ENCODE results near the gene R3HDM2.

Gene R3HDM2

DNA sequence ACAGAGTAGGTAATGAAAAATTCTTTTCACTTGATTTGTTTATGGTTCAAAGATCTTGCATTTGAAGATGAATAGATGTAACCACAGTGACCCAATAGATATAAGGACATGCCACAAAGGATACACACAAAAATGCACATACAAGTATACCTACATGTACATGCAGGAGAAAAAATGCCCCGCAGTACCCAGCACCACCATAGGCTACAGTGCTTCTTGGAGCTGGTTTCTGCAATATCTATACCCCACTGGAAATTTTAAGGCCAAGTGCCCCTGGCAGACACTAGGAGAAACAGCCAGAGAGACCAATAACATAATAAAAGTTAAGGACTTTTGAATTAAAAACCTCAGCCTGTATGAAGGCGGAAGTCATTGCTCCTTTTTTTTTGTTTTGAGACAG is 167.7 kb downstream of the R3HDM2 start:
- no peak for TF ChIP-seq CTCF (IDR thresholded peaks at IDR 0.05; ENCODE audit: extremely low read depth, insufficient read depth, missing control alignments)
- no peak for DNase-seq (ENCODE audit: low spot score)
- in situ Hi-C loops (cut with MboI; ENCODE audit: low pct_unique_long_range_greater_than_20kb, low sequenced_read_pairs, unreplicated experiment) = loop anchor here (10.0 kb wide), 1 partner anchor 192 kb away; the partner anchor contains the start of genes GLI1 and INHBE

- in situ Hi-C loops (cut with MboI; ENCODE audit: low pct_unique_long_range_greater_than_20kb, low sequenced_read_pairs, unreplicated experiment) = loop anchor here (10.0 kb wide), 1 partner anchor 193 kb away; the partner anchor contains the start of genes GLI1 and INHBE
Observed at GRCh38 chr12:57262126-57262822, 168.6 kb downstream of the R3HDM2 start.

GRCh38 chr12:57261428-57261865 is 169.4 kb downstream of the R3HDM2 start:
- TF ChIP-seq CTCF (IDR thresholded peaks at IDR 0.05; ENCODE audit: extremely low read depth, insufficient read depth, missing control alignments) = no peak
- in situ Hi-C loops (cut with MboI; ENCODE audit: low pct_unique_long_range_greater_than_20kb, low sequenced_read_pairs, unreplicated experiment) = loop anchor here (10.0 kb wide), 1 partner anchor 193 kb away; the partner anchor contains the start of genes GLI1 and INHBE
- no peak for DNase-seq (ENCODE audit: low spot score)

More at GRCh38 chr12:57262126-57262822, 168.6 kb downstream of the R3HDM2 start:
- no peak for TF ChIP-seq CTCF (IDR thresholded peaks at IDR 0.05; ENCODE audit: extremely low read depth, insufficient read depth, missing control alignments)
- DNase-seq (ENCODE audit: low spot score) = no peak

- in situ Hi-C loops (cut with MboI; ENCODE audit: low pct_unique_long_range_greater_than_20kb, low sequenced_read_pairs, unreplicated experiment) = loop anchor here (10.0 kb wide), 1 partner anchor 194 kb away; the partner anchor contains the start of genes GLI1 and INHBE
- no peak for DNase-seq (ENCODE audit: low spot score)
- no peak for TF ChIP-seq CTCF (IDR thresholded peaks at IDR 0.05; ENCODE audit: extremely low read depth, insufficient read depth, missing control alignments)
Observed at GRCh38 chr12:57260366-57260765, 170.5 kb downstream of the R3HDM2 start.

DNA sequence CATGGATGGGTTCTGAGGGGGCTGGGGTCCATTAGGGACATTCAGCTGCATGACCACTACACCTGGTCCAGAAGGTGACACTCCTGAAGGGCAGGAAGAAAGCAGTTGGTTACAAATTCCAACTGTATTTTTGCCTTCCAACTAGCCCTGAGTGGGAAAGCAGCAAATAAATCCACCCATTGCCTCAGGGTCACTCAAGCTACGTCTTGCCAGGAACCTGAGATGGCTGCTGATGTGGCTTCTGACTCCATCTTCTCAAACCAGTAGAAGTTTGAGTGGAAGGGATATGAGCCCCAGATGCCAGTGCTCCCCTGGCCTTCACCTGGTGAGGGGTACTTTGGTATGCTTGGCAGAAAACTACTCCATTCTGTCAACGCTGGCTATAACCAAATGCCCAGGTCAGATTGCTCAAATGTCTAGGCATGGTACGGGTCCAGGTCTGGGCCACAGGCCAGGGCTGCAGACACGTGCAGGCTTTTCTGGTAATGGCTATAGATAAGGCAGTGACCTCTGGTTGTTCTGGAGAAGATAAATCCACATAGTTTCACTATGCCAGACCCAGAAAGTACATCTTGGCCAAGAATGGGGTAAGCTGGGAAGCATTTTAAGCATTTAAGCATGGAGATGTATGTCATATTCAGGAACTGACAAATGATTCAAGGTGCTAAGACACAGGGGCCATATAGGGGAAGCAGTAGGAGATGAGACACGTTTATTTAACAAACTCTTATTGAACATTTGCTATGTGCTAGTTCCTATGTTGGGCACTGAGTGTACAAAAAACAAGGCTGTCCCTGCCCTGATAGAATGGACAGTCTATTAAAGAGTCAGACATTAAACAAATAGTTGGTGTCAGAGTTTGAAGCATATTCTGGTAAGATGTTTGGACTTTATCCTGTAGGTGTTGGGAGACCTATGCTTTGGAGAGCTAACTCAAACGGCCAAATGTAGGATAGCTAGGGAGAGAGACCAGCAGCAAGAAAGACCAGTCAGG is 171.6 kb downstream of the R3HDM2 start:
- in situ Hi-C loops (cut with MboI; ENCODE audit: low pct_unique_long_range_greater_than_20kb, low sequenced_read_pairs, unreplicated experiment) = no loop called here
- DNase-seq (ENCODE audit: low spot score) = no peak
- no peak for TF ChIP-seq CTCF (IDR thresholded peaks at IDR 0.05; ENCODE audit: extremely low read depth, insufficient read depth, missing control alignments)

- TF ChIP-seq CTCF (IDR thresholded peaks at IDR 0.05; ENCODE audit: extremely low read depth, insufficient read depth, missing control alignments) = no peak
- DNase-seq (ENCODE audit: low spot score) = no peak
- in situ Hi-C loops (cut with MboI; ENCODE audit: low pct_unique_long_range_greater_than_20kb, low sequenced_read_pairs, unreplicated experiment) = no loop called here
Observed at GRCh38 chr12:57255916-57256315, 174.9 kb downstream of the R3HDM2 start.
